Thymus (tissue), 11 donors: Measurements from ENCODE around the gene PCSK4. TPM values are rescaled to one million over a fixed set of nuclear protein-coding genes. Genes with fewer than 3 reads are reported as not detected.

Source experiments
- DNase-seq, 9 donors: peaks; one replicate each; pipeline ENCODE4 v3.0.0-alpha.2; 2013; ENCODE audit warnings: low spot score in 9 of 9, low read depth in 6 of 9, missing footprints in 1 of 9
- H3K27ac ChIP-seq, 2 donors: one replicate each; pipeline ENCODE4 v1.5.1; 2013; ENCODE audit warnings: control low read depth in 1 of 2, low read depth in 1 of 2, low read length in 1 of 2, mild to moderate bottlenecking in 1 of 2, moderate library complexity in 1 of 2
- H3K27me3 ChIP-seq, 2 donors: one replicate each; pipeline ENCODE4 v1.5.1; 2013; ENCODE audit warnings: low read length in 1 of 2; ENCODE audit not compliant: control insufficient read depth in 2 of 2, insufficient read depth in 1 of 2
- H3K36me3 ChIP-seq, 2 donors: one replicate each; pipeline ENCODE4 v1.5.1; 2013; ENCODE audit warnings: low read length in 1 of 2, mild to moderate bottlenecking in 1 of 2, moderate library complexity in 1 of 2; ENCODE audit not compliant: control insufficient read depth in 2 of 2, insufficient read depth in 2 of 2
- H3K4me1 ChIP-seq, 2 donors: one replicate each; pipeline ENCODE4 v1.5.1; 2013; ENCODE audit warnings: low read length in 2 of 2; ENCODE audit not compliant: control insufficient read depth in 2 of 2, insufficient read depth in 2 of 2
- H3K4me3 ChIP-seq, 2 donors: one replicate each; pipeline ENCODE4 v1.5.1; 2013; ENCODE audit warnings: low read length in 2 of 2, control low read depth in 1 of 2, mild to moderate bottlenecking in 1 of 2
- H3K9me3 ChIP-seq, 2 donors: one replicate each; pipeline ENCODE4 v1.5.1; 2013; ENCODE audit warnings: low read length in 1 of 2, mild to moderate bottlenecking in 1 of 2; ENCODE audit not compliant: control insufficient read depth in 2 of 2, insufficient read depth in 1 of 2
- WGBS: extraction: QIAGEN DNeasy Blood & Tissue Kit; methylation state at CpG from one replicate; pipeline ENCODE4 v1.1.7; 2013; 5-methylcytosine and 5-hydroxymethylcytosine counted together
- polyA plus RNA-seq: library from polyadenylated mRNA; stranded (reverse); fragments of 200-250 nt; gene quantifications from one replicate; pipeline ENCODE4 v1.2.3, GENCODE V29; 2013
- total RNA-seq: library from RNA; stranded (reverse); fragments of 120-200 nt; gene quantifications from one replicate; pipeline ENCODE4 v1.2.4, GENCODE V29; 2013
- donor health status: healthy.

The PCSK4 gene
- total and polyA plus RNA-seq, 2 donors = 4.9 to 11.5 TPM

- WGBS = 71% methylated on average over 14 of the region's 14 CpGs
- peaks cover 43 to 72% of the 10 kb centered on the region in 2 donors for H3K27me3 ChIP-seq
Observed at GRCh38 chr19:1514986-1515721, 25.0 kb upstream of the PCSK4 start.

GRCh38 chr19:1514295-1514661, 24.1 kb upstream of the PCSK4 start:
- 78% methylated on average over 10 of the region's 10 CpGs for WGBS
- H3K4me3 ChIP-seq = no peak overlapping the region
- H3K27me3 ChIP-seq = peaks cover 52 to 78% of the 10 kb centered on the region in 2 donors
- H3K27ac ChIP-seq = no peak overlapping the region
- peaks cover 0 to 3% of the 10 kb centered on the region in 2 donors for H3K4me1 ChIP-seq
- H3K36me3 ChIP-seq = no peaks in the 10 kb centered on the region
- DNase-seq = no peak
- peaks cover 0 to 13% of the 10 kb centered on the region in 2 donors for H3K9me3 ChIP-seq

More at GRCh38 chr19:1514986-1515721, 25.0 kb upstream of the PCSK4 start:
- no peak for DNase-seq
- Histone ChIP-seq H3K36me3 (no peaks in the 10 kb centered on the region), H3K4me1 (peaks cover 0 to 3% of the 10 kb centered on the region in 2 donors), H3K9me3 (peaks cover 0 to 13% of the 10 kb centered on the region in 2 donors), H3K4me3 (no peak overlapping the region), H3K27ac (no peak overlapping the region)

GRCh38 chr19:1513499-1514294, 23.5 kb upstream of the PCSK4 start:
- WGBS = 14% methylated on average over 52 of the region's 52 CpGs
- H3K27ac ChIP-seq = no peak overlapping the region
- H3K4me3 ChIP-seq = peak overlapping the region in 1 of 2 donors; percentile 13
- peak in 3 of 9 donors; percentile 33 to 50 (median 40) for DNase-seq
- H3K4me1 ChIP-seq = peaks cover 0 to 3% of the 10 kb centered on the region in 2 donors
- H3K36me3 ChIP-seq = no peaks in the 10 kb centered on the region
- peaks cover 53 to 81% of the 10 kb centered on the region in 2 donors for H3K27me3 ChIP-seq
- H3K9me3 ChIP-seq = peaks cover 0 to 13% of the 10 kb centered on the region in 2 donors

- DNase-seq = peak in 3 of 9 donors; percentile 13 to 47 (median 27)
- H3K4me3 ChIP-seq = peak within 1 kb of the TSS in 1 of 2 donors; percentile 13
- 5% methylated on average over 78 of the region's 78 CpGs for WGBS
- H3K36me3 ChIP-seq = no peaks in the 10 kb centered on the region
- H3K4me1 ChIP-seq = peaks cover 2 to 9% of the 10 kb centered on the region in 2 donors
- H3K9me3 ChIP-seq = peaks cover 1 to 18% of the 10 kb centered on the region in 2 donors
- peaks cover 57 to 83% of the 10 kb centered on the region in 2 donors for H3K27me3 ChIP-seq
- H3K27ac ChIP-seq = no peak within 1 kb of the TSS
Observed at GRCh38 chr19:1512671-1513498, 22.7 kb upstream of the PCSK4 start, which contains the start of gene ADAMTSL5. TSS of gene ADAMTSL5 (minus strand) at chr19:1513019. CDS start at chr19:1510943, 2,076 bp downstream.

GRCh38 chr19:1511318-1512317, 21.5 kb upstream of the PCSK4 start:
- H3K36me3 ChIP-seq = no peaks in the 10 kb centered on the region
- peaks cover 57 to 91% of the 10 kb centered on the region in 2 donors for H3K27me3 ChIP-seq
- peaks cover 1 to 28% of the 10 kb centered on the region in 2 donors for H3K9me3 ChIP-seq
- no peak for DNase-seq
- H3K4me3 ChIP-seq = no peak overlapping the region
- WGBS = 55% methylated on average over 22 of the region's 22 CpGs
- no peak overlapping the region for H3K27ac ChIP-seq
- peaks cover 3 to 14% of the 10 kb centered on the region in 2 donors for H3K4me1 ChIP-seq

GRCh38 chr19:1510807-1511206, 20.7 kb upstream of the PCSK4 start:
- Histone ChIP-seq H3K36me3 (no peaks in the 10 kb centered on the region), H3K27me3 (peaks cover 54 to 89% of the 10 kb centered on the region in 2 donors), H3K4me3 (no peak overlapping the region), H3K9me3 (peaks cover 1 to 29% of the 10 kb centered on the region in 2 donors), H3K27ac (no peak overlapping the region), H3K4me1 (peaks cover 3 to 14% of the 10 kb centered on the region in 2 donors)
- 51% methylated on average over 9 of the region's 9 CpGs for WGBS
- DNase-seq = no peak

GRCh38 chr19:1510442-1510806, 20.3 kb upstream of the PCSK4 start:
- 58% methylated on average over 25 of the region's 25 CpGs for WGBS
- H3K27ac ChIP-seq = no peak overlapping the region

More at GRCh38 chr19:1510442-1510806, 20.3 kb upstream of the PCSK4 start:
- peaks cover 53 to 90% of the 10 kb centered on the region in 2 donors for H3K27me3 ChIP-seq
- DNase-seq = no peak
- peaks cover 3 to 14% of the 10 kb centered on the region in 2 donors for H3K4me1 ChIP-seq
- H3K4me3 ChIP-seq = no peak overlapping the region
- no peaks in the 10 kb centered on the region for H3K36me3 ChIP-seq
- peaks cover 1 to 32% of the 10 kb centered on the region in 2 donors for H3K9me3 ChIP-seq
